Occipital lobe (tissue), 2 donors: ENCODE measurements around the gene DIO2. TPM values are rescaled to one million over a fixed set of nuclear protein-coding genes. Genes with fewer than 3 reads are reported as not detected.

Experiments
- DNase-seq: peaks from one replicate; lab custom pipeline; 2025; lab: John Stamatoyannopoulos, UW
- total RNA-seq: library from RNA; depleted of rRNA; stranded (reverse); fragments of >200 nt; gene quantifications from one replicate; pipeline ENCODE4 v1.2.3, GENCODE V29; 2014

DIO2 gene
- 31.0 TPM for total RNA-seq

GRCh38 chr14:80211153-80212022 lies at the start of gene DIO2:
DIO2 (minus strand) TSS chr14:80211504; CDS start chr14:80211472, 32 bp downstream.
- peak; percentile 1 for DNase-seq

- no peak for DNase-seq
Observed at GRCh38 chr14:80260645-80261044, 49.3 kb upstream of the DIO2 start.

- DNase-seq, result no peak
Observed at GRCh38 chr14:80239631-80240030, 28.3 kb upstream of the DIO2 start.

- no peak for DNase-seq
Observed at GRCh38 chr14:80237143-80237542, 25.8 kb upstream of the DIO2 start.

- DNase-seq, result no peak
Observed at GRCh38 chr14:80233470-80234089, 22.3 kb upstream of the DIO2 start.

- no peak for DNase-seq
Observed at GRCh38 chr14:80231702-80232101, 20.4 kb upstream of the DIO2 start.

- DNase-seq, result no peak
Observed at GRCh38 chr14:80223696-80224465, 12.6 kb upstream of the DIO2 start.

GRCh38 chr14:80216818-80217217 lies 5.5 kb upstream of the DIO2 start:
- DNase-seq, result no peak

GRCh38 chr14:80215756-80216581 lies 4.7 kb upstream of the DIO2 start:
- DNase-seq, result peak; percentile 0

GRCh38 chr14:80215081-80215480 lies 3.8 kb upstream of the DIO2 start:
- DNase-seq, result no peak

GRCh38 chr14:80213602-80214001 lies 2.3 kb upstream of the DIO2 start:
- no peak for DNase-seq

- DNase-seq, result no peak
Observed at GRCh38 chr14:80212023-80212397, 706 bp upstream of the DIO2 start.

GRCh38 chr14:80208461-80208860 lies 2.8 kb downstream of the DIO2 start:
- DNase-seq, result no peak

GRCh38 chr14:80206351-80207080 lies 4.8 kb downstream of the DIO2 start:
- DNase-seq, result no peak

GRCh38 chr14:80202888-80203562 lies 8.3 kb downstream of the DIO2 start:
- DNase-seq, result no peak

GRCh38 chr14:80200093-80200492 lies 11.2 kb downstream of the DIO2 start:
- no peak for DNase-seq

- no peak for DNase-seq
Observed at GRCh38 chr14:80188571-80188970, 22.7 kb downstream of the DIO2 start.

GRCh38 chr14:80186301-80186800 lies 25.0 kb downstream of the DIO2 start:
- DNase-seq, result no peak

- no peak for DNase-seq
Observed at GRCh38 chr14:80176893-80177292, 34.4 kb downstream of the DIO2 start.
